Activated T-cell treated with anti-CD3 and anti-CD28 coated beads, Interleukin-2, amount 50 U/mL, for 4 hours (primary cell): ENCODE results near the gene KCNIP4. TPM values are rescaled to one million over a fixed set of nuclear protein-coding genes. Genes with fewer than 3 reads are reported as not detected.

Source experiments
- ATAC-seq, 2 donors: fragments of 200-7000 bp; cut with Tn5 transposase; one replicate each; pipeline ENCODE4 v1.10.0; 2021
- DNase-seq: peaks from one replicate; pipeline ENCODE4 v3.0.0-alpha.2; 2020
- H3K27me3 Mint-ChIP-seq: one replicate; pipeline ENCODE4 v1.8.0; 2021; ENCODE audit warnings: low read depth, mixed read lengths
- H3K36me3 Mint-ChIP-seq: one replicate; pipeline ENCODE4 v1.8.0; 2022; ENCODE audit warnings: mixed read lengths; ENCODE audit not compliant: insufficient read depth
- H3K4me1 Mint-ChIP-seq: one replicate; pipeline ENCODE4 v1.8.0; 2021; ENCODE audit warnings: low read depth, mixed read lengths
- H3K4me3 Mint-ChIP-seq: one replicate; pipeline ENCODE4 v1.8.0; 2021; ENCODE audit warnings: mild to moderate bottlenecking, moderate library complexity, mixed read lengths
- H3K9me3 Mint-ChIP-seq: one replicate; pipeline ENCODE4 v1.8.0; 2021; ENCODE audit warnings: mixed read lengths
- total RNA-seq, 3 donors: library from RNA; stranded (reverse); gene quantifications; one replicate each; pipeline ENCODE4 v1.2.1, GENCODE V29; 2021

Gene KCNIP4
- total RNA-seq, 3 donors from 2014 or later = not detected

DNA sequence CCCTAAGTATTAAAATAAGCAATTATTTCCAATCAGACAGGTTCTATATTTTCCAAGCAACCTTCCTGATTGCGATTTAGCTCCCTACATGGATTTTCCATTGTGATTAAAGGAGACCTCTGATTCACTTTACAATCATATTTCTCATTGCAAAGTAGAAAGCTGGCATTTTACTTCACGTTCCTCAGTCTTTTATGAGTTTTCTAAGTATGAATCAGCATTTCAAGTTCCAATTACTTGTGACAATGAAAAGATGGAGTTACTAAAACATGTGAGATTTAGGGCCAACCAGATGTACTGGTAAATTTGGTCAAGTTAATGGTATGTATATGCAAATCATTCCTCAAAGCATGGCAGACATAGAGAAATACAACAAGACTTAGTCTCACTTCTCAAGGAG lies 206.2 kb downstream of the KCNIP4 start:
- no peaks in the 10 kb centered on the region for H3K27me3 Mint-ChIP-seq
- DNase-seq = no peak
- H3K36me3 Mint-ChIP-seq = no peaks in the 10 kb centered on the region
- no peak for ATAC-seq
- H3K4me1 Mint-ChIP-seq = no peaks in the 10 kb centered on the region
- peaks cover 4% of the 10 kb centered on the region for H3K9me3 Mint-ChIP-seq
- H3K4me3 Mint-ChIP-seq = no peak overlapping the region

- Mint-ChIP-seq H3K27me3 (no peaks in the 10 kb centered on the region), H3K4me3 (no peak overlapping the region), H3K9me3 (peaks cover 4% of the 10 kb centered on the region), H3K36me3 (no peaks in the 10 kb centered on the region), H3K4me1 (no peaks in the 10 kb centered on the region)
- ATAC-seq = no peak
- no peak for DNase-seq
Observed at GRCh38 chr4:21738821-21739220, 209.8 kb downstream of the KCNIP4 start.

DNA sequence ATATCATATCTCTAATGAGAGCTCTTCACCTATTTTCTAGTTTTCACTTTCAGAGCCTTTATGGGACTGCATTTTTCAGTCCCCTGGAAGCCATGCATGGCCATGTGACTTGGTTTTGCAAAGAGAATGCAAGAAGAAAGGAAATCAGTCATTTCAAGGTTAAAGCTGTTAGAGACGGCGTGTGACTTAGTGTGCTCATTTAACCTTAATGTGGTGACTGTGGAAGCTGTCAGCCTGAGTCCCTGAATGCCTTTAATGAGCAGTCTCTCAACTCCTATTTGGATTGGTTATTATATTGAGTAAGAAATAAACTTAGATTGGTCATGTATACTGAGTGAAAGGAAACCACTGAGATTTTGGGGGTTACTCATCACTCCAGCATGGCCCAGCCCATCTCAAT lies 212.7 kb downstream of the KCNIP4 start:
- Mint-ChIP-seq H3K4me3 (no peak overlapping the region), H3K4me1 (no peaks in the 10 kb centered on the region), H3K9me3 (no peaks in the 10 kb centered on the region), H3K36me3 (no peaks in the 10 kb centered on the region), H3K27me3 (no peaks in the 10 kb centered on the region)
- ATAC-seq (no peak), DNase-seq (no peak)

DNA sequence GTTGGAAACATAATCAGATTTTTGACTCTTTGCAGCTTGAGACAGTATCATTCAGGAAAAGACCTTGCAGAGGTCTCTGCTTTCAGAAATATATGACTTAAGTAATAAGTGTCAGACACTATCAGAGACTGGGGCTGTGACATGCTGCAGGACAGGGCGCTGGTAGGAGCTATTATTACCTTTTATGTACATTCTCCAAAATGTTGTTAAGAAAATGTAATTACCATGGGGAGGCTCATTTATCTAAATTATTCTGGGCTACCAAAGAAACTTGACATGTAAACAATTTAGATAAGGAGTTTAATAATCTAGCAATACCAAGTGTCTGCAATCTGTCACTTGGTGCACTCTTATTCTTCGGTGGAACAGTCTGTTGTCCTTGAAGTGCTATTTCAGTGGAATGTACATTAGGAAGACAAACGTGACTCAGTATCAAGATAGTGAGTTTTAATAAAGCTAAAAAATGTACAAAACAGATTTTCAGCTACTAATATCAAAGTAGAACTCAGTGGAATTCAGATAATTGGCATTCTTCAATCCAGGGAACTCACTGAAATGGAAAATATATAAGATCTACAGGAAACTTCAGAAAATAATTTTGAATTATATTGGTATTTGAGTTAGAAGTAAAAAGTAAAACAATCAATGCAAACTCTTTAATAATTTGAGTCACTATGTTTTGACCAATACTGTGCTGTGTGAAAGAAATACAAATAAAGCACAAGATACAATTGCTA lies 214.5 kb downstream of the KCNIP4 start:
- Mint-ChIP-seq H3K4me1 (no peaks in the 10 kb centered on the region), H3K27me3 (no peaks in the 10 kb centered on the region), H3K36me3 (no peaks in the 10 kb centered on the region), H3K9me3 (no peaks in the 10 kb centered on the region), H3K4me3 (no peak overlapping the region)
- ATAC-seq (no peak), DNase-seq (no peak)

DNA sequence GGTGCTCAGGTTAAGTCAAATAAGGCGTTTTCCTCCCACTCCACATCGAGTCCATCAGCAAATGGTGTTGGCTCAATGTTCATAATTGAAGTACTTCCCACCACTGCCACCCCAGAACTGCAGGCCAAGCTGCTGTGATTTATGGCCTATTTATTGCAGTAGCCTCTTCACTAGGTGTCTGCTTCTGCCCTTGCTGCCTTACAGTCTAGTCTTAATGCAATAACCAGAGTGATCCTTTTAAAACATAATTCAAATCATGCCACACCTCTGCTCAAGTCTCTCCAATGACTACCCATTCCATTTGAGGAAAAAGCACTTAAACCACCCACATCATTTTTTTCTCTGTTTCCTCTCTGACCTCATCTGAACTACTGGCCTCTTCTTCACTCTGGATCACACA lies 220.3 kb downstream of the KCNIP4 start:
- ATAC-seq = no peak
- Mint-ChIP-seq H3K9me3 (no peaks in the 10 kb centered on the region), H3K4me3 (no peak overlapping the region), H3K36me3 (no peaks in the 10 kb centered on the region), H3K4me1 (no peaks in the 10 kb centered on the region), H3K27me3 (no peaks in the 10 kb centered on the region)
- no peak for DNase-seq

DNA sequence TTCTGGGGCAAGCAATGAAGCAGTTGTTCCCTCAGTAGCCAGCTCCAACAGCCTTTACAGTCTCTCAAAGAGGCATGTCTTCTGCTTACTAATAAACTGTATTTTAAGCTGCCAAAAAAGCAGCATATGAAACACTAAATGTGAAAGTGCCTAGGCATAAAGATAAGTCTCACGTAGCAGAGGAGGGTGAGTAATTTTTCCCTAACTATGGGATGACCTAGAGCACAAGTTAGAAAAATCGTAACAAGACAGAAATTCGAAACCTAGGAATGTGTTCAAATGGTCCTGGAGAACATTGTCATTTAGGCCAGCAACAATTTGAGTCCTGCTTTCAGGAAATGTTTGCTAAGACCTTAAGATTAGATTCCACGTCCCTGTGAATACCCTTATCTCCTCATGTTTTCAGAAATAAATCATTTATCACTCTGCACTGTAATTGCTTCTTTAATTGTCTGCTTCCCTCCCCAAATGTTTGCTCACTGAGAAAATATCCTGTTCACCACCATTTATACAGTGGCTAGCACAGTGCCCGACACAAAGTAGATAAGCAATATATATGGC lies 222.2 kb downstream of the KCNIP4 start:
- Mint-ChIP-seq H3K36me3 (no peaks in the 10 kb centered on the region), H3K4me1 (no peaks in the 10 kb centered on the region), H3K27me3 (no peaks in the 10 kb centered on the region), H3K9me3 (peaks cover 3% of the 10 kb centered on the region), H3K4me3 (no peak overlapping the region)
- no peak for DNase-seq
- no peak for ATAC-seq

GRCh38 chr4:21722157-21722839 lies 226.3 kb downstream of the KCNIP4 start:
- H3K4me1 Mint-ChIP-seq = no peaks in the 10 kb centered on the region
- no peaks in the 10 kb centered on the region for H3K27me3 Mint-ChIP-seq
- H3K9me3 Mint-ChIP-seq = peaks cover 3% of the 10 kb centered on the region
- H3K36me3 Mint-ChIP-seq = no peaks in the 10 kb centered on the region
- no peak overlapping the region for H3K4me3 Mint-ChIP-seq
- ATAC-seq (no peak), DNase-seq (no peak)

DNA sequence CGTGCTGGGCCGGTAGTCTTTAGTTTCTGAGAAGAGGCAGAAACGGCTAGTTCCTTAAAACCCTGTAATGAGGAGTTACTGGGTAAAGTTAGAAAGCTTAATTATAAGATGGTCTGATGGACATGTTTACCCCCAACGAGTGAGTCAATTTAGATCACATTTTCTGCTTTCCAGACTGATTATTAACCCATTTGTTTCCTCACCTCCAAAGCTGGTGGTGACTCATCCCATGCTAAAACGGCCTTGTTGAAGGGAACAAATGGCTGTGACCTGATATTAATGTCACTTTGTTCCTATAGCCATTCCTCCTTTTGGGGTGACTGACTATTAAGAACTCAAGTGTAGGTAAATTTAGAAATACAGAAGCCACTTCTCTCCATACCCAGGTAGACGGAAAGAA lies 232.0 kb downstream of the KCNIP4 start:
- DNase-seq = no peak
- no peaks in the 10 kb centered on the region for H3K27me3 Mint-ChIP-seq
- no peak overlapping the region for H3K4me3 Mint-ChIP-seq
- peaks cover 4% of the 10 kb centered on the region for H3K9me3 Mint-ChIP-seq
- H3K4me1 Mint-ChIP-seq = no peaks in the 10 kb centered on the region
- no peak for ATAC-seq
- no peaks in the 10 kb centered on the region for H3K36me3 Mint-ChIP-seq

DNA sequence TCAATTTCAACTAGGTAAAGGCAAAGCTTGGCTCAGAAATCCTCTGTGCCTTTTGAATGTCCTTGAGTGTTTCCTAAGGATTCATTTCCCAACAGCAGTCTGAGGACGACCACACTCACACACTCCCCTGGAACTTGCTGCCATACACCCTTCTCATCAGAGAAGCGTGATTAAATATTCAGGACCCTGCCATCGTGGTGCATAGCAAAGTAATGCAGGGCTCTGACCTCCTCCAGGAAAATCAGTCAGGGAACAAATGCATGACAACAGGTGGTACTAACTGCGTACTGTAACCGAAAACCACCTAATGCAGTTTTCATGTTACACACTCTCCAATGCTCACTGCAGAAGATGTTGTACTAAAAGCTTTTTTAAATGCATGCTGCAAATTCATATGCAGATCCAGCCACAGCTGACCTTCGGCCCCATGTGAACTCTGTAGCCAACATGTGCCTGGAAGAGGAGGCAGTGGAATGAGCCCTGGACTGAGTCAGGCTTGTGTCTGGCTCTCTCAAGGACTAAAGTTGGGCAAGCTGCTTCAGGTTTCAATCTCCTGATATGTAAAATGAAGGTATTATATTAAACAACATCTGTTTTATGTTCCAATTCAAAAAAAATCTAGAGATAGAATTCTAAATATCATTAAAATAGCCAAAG lies 238.3 kb downstream of the KCNIP4 start:
- Mint-ChIP-seq H3K4me1 (no peaks in the 10 kb centered on the region), H3K9me3 (peaks cover 5% of the 10 kb centered on the region), H3K4me3 (no peak overlapping the region), H3K27me3 (no peaks in the 10 kb centered on the region), H3K36me3 (no peaks in the 10 kb centered on the region)
- ATAC-seq = no peak
- no peak for DNase-seq

DNA sequence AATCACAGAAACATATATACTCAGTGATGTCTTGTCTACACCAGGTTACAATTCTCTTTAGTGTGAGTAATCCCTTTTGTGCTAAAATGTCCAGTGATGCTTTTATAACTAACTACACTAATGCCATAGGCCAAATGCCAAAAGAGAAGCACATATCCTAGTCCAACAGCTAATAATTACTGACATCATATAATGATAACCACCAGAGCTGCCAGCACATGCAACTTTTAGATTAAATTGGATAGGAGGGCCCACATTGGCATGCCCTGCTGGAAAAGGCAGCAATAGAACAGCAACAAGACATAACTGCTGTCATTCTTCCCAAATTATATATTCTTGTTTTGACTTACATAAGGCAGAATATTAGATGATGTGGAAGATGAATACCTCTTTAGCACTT lies 238.8 kb downstream of the KCNIP4 start:
- Mint-ChIP-seq H3K36me3 (no peaks in the 10 kb centered on the region), H3K4me3 (no peak overlapping the region), H3K4me1 (no peaks in the 10 kb centered on the region), H3K27me3 (no peaks in the 10 kb centered on the region), H3K9me3 (peaks cover 5% of the 10 kb centered on the region)
- ATAC-seq = no peak
- DNase-seq = no peak

DNA sequence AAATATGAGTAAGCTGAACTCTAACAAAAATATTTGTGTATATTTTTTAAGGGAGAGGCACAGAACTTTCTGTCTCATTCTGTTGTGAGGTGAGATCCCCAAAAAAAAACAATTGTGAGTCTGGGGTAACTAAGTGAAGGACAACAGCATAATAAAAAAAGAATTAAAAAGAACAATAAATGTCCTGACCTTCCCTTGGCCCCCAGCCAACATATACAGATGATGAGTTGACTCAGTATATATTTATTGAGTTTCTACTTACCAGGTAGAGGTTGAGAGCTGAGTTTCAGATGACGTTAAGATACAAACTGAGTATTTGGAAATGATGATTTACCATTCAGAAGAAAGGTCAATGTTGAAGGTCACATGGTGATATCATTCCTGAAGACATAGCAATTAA lies 239.5 kb downstream of the KCNIP4 start:
- Mint-ChIP-seq H3K4me1 (no peaks in the 10 kb centered on the region), H3K27me3 (no peaks in the 10 kb centered on the region), H3K9me3 (peaks cover 5% of the 10 kb centered on the region), H3K36me3 (no peaks in the 10 kb centered on the region), H3K4me3 (no peak overlapping the region)
- DNase-seq = no peak
- ATAC-seq = no peak

- no peaks in the 10 kb centered on the region for H3K36me3 Mint-ChIP-seq
- H3K27me3 Mint-ChIP-seq = no peaks in the 10 kb centered on the region
- H3K9me3 Mint-ChIP-seq = peaks cover 4% of the 10 kb centered on the region
- no peak for DNase-seq
- no peak overlapping the region for H3K4me3 Mint-ChIP-seq
- no peak for ATAC-seq
- no peaks in the 10 kb centered on the region for H3K4me1 Mint-ChIP-seq
Observed at GRCh38 chr4:21699446-21699845, 249.1 kb downstream of the KCNIP4 start.

DNA sequence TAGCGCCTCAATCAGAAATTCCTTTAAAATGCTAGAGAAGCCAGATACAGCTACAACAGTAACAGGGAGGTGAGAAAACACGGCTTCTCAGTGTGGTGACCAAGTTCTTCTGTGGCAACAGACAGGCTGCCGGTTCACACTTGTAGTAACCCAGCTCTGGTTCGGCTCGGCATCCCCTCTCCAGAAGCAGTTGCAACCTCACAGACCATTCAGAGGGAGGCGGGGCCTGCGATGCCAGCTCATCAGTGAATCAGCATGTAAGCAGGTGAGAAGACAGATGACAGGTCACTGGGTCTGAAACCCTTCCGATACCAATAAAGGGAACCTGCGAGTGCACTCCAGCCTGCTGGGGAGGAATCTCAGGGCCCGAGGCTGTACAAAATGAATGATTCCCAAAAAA lies 251.0 kb downstream of the KCNIP4 start:
- H3K27me3 Mint-ChIP-seq = no peaks in the 10 kb centered on the region
- no peaks in the 10 kb centered on the region for H3K4me1 Mint-ChIP-seq
- no peak overlapping the region for H3K4me3 Mint-ChIP-seq
- no peaks in the 10 kb centered on the region for H3K36me3 Mint-ChIP-seq
- ATAC-seq = no peak
- H3K9me3 Mint-ChIP-seq = peaks cover 4% of the 10 kb centered on the region
- no peak for DNase-seq

- Mint-ChIP-seq H3K4me3 (no peak overlapping the region), H3K36me3 (no peaks in the 10 kb centered on the region), H3K27me3 (no peaks in the 10 kb centered on the region), H3K9me3 (no peaks in the 10 kb centered on the region), H3K4me1 (no peaks in the 10 kb centered on the region)
- DNase-seq (no peak), ATAC-seq (no peak)
Observed at GRCh38 chr4:21695141-21695540, 253.4 kb downstream of the KCNIP4 start.

- Mint-ChIP-seq H3K4me3 (no peak overlapping the region), H3K27me3 (no peaks in the 10 kb centered on the region)
Observed at GRCh38 chr4:21692241-21692640, 256.3 kb downstream of the KCNIP4 start.

More at GRCh38 chr4:21692241-21692640, 256.3 kb downstream of the KCNIP4 start:
- no peaks in the 10 kb centered on the region for H3K36me3 Mint-ChIP-seq
- no peaks in the 10 kb centered on the region for H3K9me3 Mint-ChIP-seq
- DNase-seq = no peak
- ATAC-seq = no peak
- H3K4me1 Mint-ChIP-seq = no peaks in the 10 kb centered on the region
